ENCODE results near the gene ADA. TPM values are rescaled to one million over a fixed set of nuclear protein-coding genes. Genes with fewer than 3 reads are reported as not detected.

Gene ADA
- total and polyA plus RNA-seq, 4 experiments from 2014 or later: 28.4 to 64.3 (median 39.8) TPM

GRCh38 chr20:44599715-44600114, 51.8 kb downstream of the ADA start:
- Mint-ChIP-seq H3K4me1 (peaks cover 6 to 9% (median 9%) of the 10 kb centered on the region in 4 donors), H3K27ac (no peak overlapping the region), H3K4me3 (no peak overlapping the region), H3K9me3 (no peaks in the 10 kb centered on the region), H3K36me3 (no peaks in the 10 kb centered on the region), H3K27me3 (no peaks in the 10 kb centered on the region)
- Histone ChIP-seq H3K36me3 (ENCODE audit: insufficient read depth, low read length) (no peaks in the 10 kb centered on the region), H3K4me3 (ENCODE audit: low read length in 2 of 2) (no peak overlapping the region), H3K9me3 (ENCODE audit: control insufficient read depth in 1 of 2, low read length in 2 of 2) (no peaks in the 10 kb centered on the region), H3K27ac (ENCODE audit: low read depth, low read length) (no peak overlapping the region), H3K4me1 (ENCODE audit: insufficient read depth, low read length) (peaks cover 7% of the 10 kb centered on the region), H3K27me3 (ENCODE audit: insufficient read depth, low read length) (no peaks in the 10 kb centered on the region)
- CTCF ChIA-PET (ENCODE audit: partially characterized antibody): interaction anchor here (1.0 to 3.8 kb wide), 2 partner anchors 10 to 84 kb away, joined by 3 to 20 read pairs; no protein-coding TSS in a partner anchor
- intact Hi-C loops (cut with micrococcal nuclease): no loop called here
- no peak for DNase-seq
- POLR2A ChIA-PET (ENCODE audit: partially characterized antibody): no interaction called here

GRCh38 chr20:44598423-44599305, 52.8 kb downstream of the ADA start:
- CTCF ChIA-PET (ENCODE audit: partially characterized antibody): interaction anchor here (1.0 to 3.8 kb wide), 3 partner anchors 11 to 84 kb away, joined by 3 to 20 read pairs (median 5); no protein-coding TSS in a partner anchor
- Mint-ChIP-seq H3K4me1 (peaks cover 6 to 9% (median 9%) of the 10 kb centered on the region in 4 donors), H3K9me3 (no peaks in the 10 kb centered on the region), H3K36me3 (no peaks in the 10 kb centered on the region), H3K4me3 (no peak overlapping the region), H3K27ac (peak overlapping the region in 4 of 7 donors; percentile 14 to 83 (median 50)), H3K27me3 (no peaks in the 10 kb centered on the region)
- Histone ChIP-seq H3K4me1 (ENCODE audit: insufficient read depth, low read length) (peaks cover 7% of the 10 kb centered on the region), H3K4me3 (ENCODE audit: low read length in 2 of 2) (no peak overlapping the region), H3K9me3 (ENCODE audit: control insufficient read depth in 1 of 2, low read length in 2 of 2) (no peaks in the 10 kb centered on the region), H3K27me3 (ENCODE audit: insufficient read depth, low read length) (no peaks in the 10 kb centered on the region), H3K27ac (ENCODE audit: low read depth, low read length) (no peak overlapping the region), H3K36me3 (ENCODE audit: insufficient read depth, low read length) (no peaks in the 10 kb centered on the region)
- intact Hi-C loops (cut with micrococcal nuclease): no loop called here
- POLR2A ChIA-PET (ENCODE audit: partially characterized antibody): no interaction called here
- DNase-seq: no peak

GRCh38 chr20:44597930-44598329, 53.6 kb downstream of the ADA start:
- ChIA-PET CTCF (ENCODE audit: partially characterized antibody) (interaction anchor here (1.0 to 3.8 kb wide), 3 partner anchors 11 to 85 kb away, joined by 3 to 20 read pairs (median 5); no protein-coding TSS in a partner anchor), POLR2A (ENCODE audit: partially characterized antibody) (no interaction called here)
- Mint-ChIP-seq H3K36me3 (no peaks in the 10 kb centered on the region), H3K4me3 (no peak overlapping the region), H3K27ac (peak overlapping the region in 2 of 7 donors; percentile 27 to 62), H3K9me3 (no peaks in the 10 kb centered on the region), H3K27me3 (no peaks in the 10 kb centered on the region), H3K4me1 (peaks cover 6 to 9% (median 9%) of the 10 kb centered on the region in 4 donors)
- H3K27me3 ChIP-seq (ENCODE audit: insufficient read depth, low read length): no peaks in the 10 kb centered on the region
- H3K27ac ChIP-seq (ENCODE audit: low read depth, low read length): no peak overlapping the region
- H3K4me3 ChIP-seq (ENCODE audit: low read length in 2 of 2): no peak overlapping the region
- no peak for DNase-seq
- H3K9me3 ChIP-seq (ENCODE audit: control insufficient read depth in 1 of 2, low read length in 2 of 2): no peaks in the 10 kb centered on the region
- no peaks in the 10 kb centered on the region for H3K36me3 ChIP-seq (ENCODE audit: insufficient read depth, low read length)
- intact Hi-C loops (cut with micrococcal nuclease): no loop called here
- peaks cover 7% of the 10 kb centered on the region for H3K4me1 ChIP-seq (ENCODE audit: insufficient read depth, low read length)

GRCh38 chr20:44597516-44597915, 54.0 kb downstream of the ADA start:
- no peak overlapping the region for H3K27ac ChIP-seq (ENCODE audit: low read depth, low read length)
- H3K27ac Mint-ChIP-seq: no peak overlapping the region
- H3K27me3 ChIP-seq (ENCODE audit: insufficient read depth, low read length): no peaks in the 10 kb centered on the region
- no peak for DNase-seq
- H3K27me3 Mint-ChIP-seq: no peaks in the 10 kb centered on the region
- H3K4me3 ChIP-seq (ENCODE audit: low read length in 2 of 2): no peak overlapping the region
- intact Hi-C loops (cut with micrococcal nuclease): no loop called here
- H3K4me1 Mint-ChIP-seq: peaks cover 6 to 9% (median 9%) of the 10 kb centered on the region in 4 donors
- CTCF ChIA-PET (ENCODE audit: partially characterized antibody): interaction anchor here (1.0 to 3.8 kb wide), 3 partner anchors 12 to 85 kb away, joined by 3 to 20 read pairs (median 5); no protein-coding TSS in a partner anchor
- peaks cover 7% of the 10 kb centered on the region for H3K4me1 ChIP-seq (ENCODE audit: insufficient read depth, low read length)
- no peaks in the 10 kb centered on the region for H3K9me3 ChIP-seq (ENCODE audit: control insufficient read depth in 1 of 2, low read length in 2 of 2)
- no peaks in the 10 kb centered on the region for H3K36me3 ChIP-seq (ENCODE audit: insufficient read depth, low read length)
- no peaks in the 10 kb centered on the region for H3K36me3 Mint-ChIP-seq
- no peaks in the 10 kb centered on the region for H3K9me3 Mint-ChIP-seq
- H3K4me3 Mint-ChIP-seq: no peak overlapping the region
- POLR2A ChIA-PET (ENCODE audit: partially characterized antibody): no interaction called here

- ChIA-PET CTCF (ENCODE audit: partially characterized antibody) (interaction anchor here (3.8 kb wide), 1 partner anchor 12 kb away, joined by 20 read pairs; no protein-coding TSS in a partner anchor), POLR2A (ENCODE audit: partially characterized antibody) (no interaction called here)
- Histone ChIP-seq H3K36me3 (ENCODE audit: insufficient read depth, low read length) (no peaks in the 10 kb centered on the region), H3K9me3 (ENCODE audit: control insufficient read depth in 1 of 2, low read length in 2 of 2) (no peaks in the 10 kb centered on the region), H3K27ac (ENCODE audit: low read depth, low read length) (no peak overlapping the region), H3K4me1 (ENCODE audit: insufficient read depth, low read length) (peaks cover 7% of the 10 kb centered on the region), H3K4me3 (ENCODE audit: low read length in 2 of 2) (no peak overlapping the region), H3K27me3 (ENCODE audit: insufficient read depth, low read length) (no peaks in the 10 kb centered on the region)
- Mint-ChIP-seq H3K27me3 (no peaks in the 10 kb centered on the region), H3K27ac (peak overlapping the region in 2 of 7 donors; percentile 4 to 80), H3K9me3 (no peaks in the 10 kb centered on the region), H3K4me3 (no peak overlapping the region), H3K4me1 (peaks cover 6 to 9% (median 9%) of the 10 kb centered on the region in 4 donors), H3K36me3 (no peaks in the 10 kb centered on the region)
- no peak for DNase-seq
- intact Hi-C loops (cut with micrococcal nuclease): no loop called here
These were observed 54.6 kb downstream of the ADA start for GRCh38 chr20:44596876-44597275.

- Histone ChIP-seq H3K36me3 (ENCODE audit: insufficient read depth, low read length) (no peaks in the 10 kb centered on the region), H3K9me3 (ENCODE audit: control insufficient read depth in 1 of 2, low read length in 2 of 2) (no peaks in the 10 kb centered on the region), H3K4me3 (ENCODE audit: low read length in 2 of 2) (no peak overlapping the region), H3K27me3 (ENCODE audit: insufficient read depth, low read length) (no peaks in the 10 kb centered on the region), H3K4me1 (ENCODE audit: insufficient read depth, low read length) (peaks cover 7% of the 10 kb centered on the region), H3K27ac (ENCODE audit: low read depth, low read length) (no peak overlapping the region)
- H3K27ac Mint-ChIP-seq: no peak overlapping the region
- H3K4me3 Mint-ChIP-seq: no peak overlapping the region
- H3K36me3 Mint-ChIP-seq: no peaks in the 10 kb centered on the region
- no peaks in the 10 kb centered on the region for H3K27me3 Mint-ChIP-seq
- ChIA-PET POLR2A (ENCODE audit: partially characterized antibody) (no interaction called here), CTCF (ENCODE audit: partially characterized antibody) (no interaction called here)
- H3K9me3 Mint-ChIP-seq: no peaks in the 10 kb centered on the region
- intact Hi-C loops (cut with micrococcal nuclease): no loop called here
- no peak for DNase-seq
- H3K4me1 Mint-ChIP-seq: peaks cover 6 to 9% (median 9%) of the 10 kb centered on the region in 4 donors
These were observed 55.5 kb downstream of the ADA start for GRCh38 chr20:44596010-44596409.

GRCh38 chr20:44594730-44595129, 56.8 kb downstream of the ADA start:
- Histone ChIP-seq H3K36me3 (ENCODE audit: insufficient read depth, low read length) (no peaks in the 10 kb centered on the region), H3K9me3 (ENCODE audit: control insufficient read depth in 1 of 2, low read length in 2 of 2) (no peaks in the 10 kb centered on the region), H3K4me1 (ENCODE audit: insufficient read depth, low read length) (peaks cover 7% of the 10 kb centered on the region), H3K27ac (ENCODE audit: low read depth, low read length) (no peak overlapping the region), H3K4me3 (ENCODE audit: low read length in 2 of 2) (no peak overlapping the region), H3K27me3 (ENCODE audit: insufficient read depth, low read length) (no peaks in the 10 kb centered on the region)
- intact Hi-C loops (cut with micrococcal nuclease): no loop called here
- Mint-ChIP-seq H3K4me1 (peaks cover 6 to 9% (median 9%) of the 10 kb centered on the region in 4 donors), H3K36me3 (no peaks in the 10 kb centered on the region), H3K9me3 (no peaks in the 10 kb centered on the region), H3K27ac (no peak overlapping the region), H3K4me3 (no peak overlapping the region), H3K27me3 (no peaks in the 10 kb centered on the region)
- DNase-seq: no peak
- CTCF ChIA-PET (ENCODE audit: partially characterized antibody): interaction anchor here (0.7 to 1.0 kb wide), 2 partner anchors 16 to 24 kb away, joined by 3 to 4 read pairs; no protein-coding TSS in a partner anchor
- POLR2A ChIA-PET (ENCODE audit: partially characterized antibody): no interaction called here

Data from CD4-positive, alpha-beta memory T cell (primary cell).